Tibial nerve (tissue), 4 donors: ENCODE measurements around the gene MYBPC1. TPM values are rescaled to one million over a fixed set of nuclear protein-coding genes. Genes with fewer than 3 reads are reported as not detected.

Experiments
- DNase-seq, 2 donors: peaks; one replicate each; pipeline ENCODE4 v3.0.0-alpha.2; 2019; ENCODE audit warnings: low spot score in 2 of 2
- H3K27ac ChIP-seq, 4 donors: fragments of 200-600 bp; sonication (generic) in 3 of 4; one replicate each; pipeline ENCODE4 v1.5.1; 2017 to 2019; ENCODE audit warnings: mild to moderate bottlenecking in 1 of 4
- H3K27me3 ChIP-seq, 2 donors: fragments of 200-600 bp; sonication (generic) in 1 of 2; one replicate each; pipeline versions ENCODE4 v1.5.1 to v1.6.0; 2017 to 2019
- H3K36me3 ChIP-seq, 3 donors: fragments of 200-600 bp; sonication (generic); one replicate each; pipeline ENCODE4 v1.5.1; 2018 to 2019
- H3K4me1 ChIP-seq, 4 donors: fragments of 200-600 bp; sonication (generic) in 3 of 4; one replicate each; pipeline ENCODE4 v1.5.1; 2017 to 2019
- H3K4me3 ChIP-seq, 4 donors: fragments of 200-600 bp; sonication (generic) in 3 of 4; one replicate each; pipeline ENCODE4 v1.5.1; 2017 to 2019; ENCODE audit warnings: mild to moderate bottlenecking in 1 of 4, moderate library complexity in 1 of 4
- H3K9me3 ChIP-seq, 4 donors: fragments of 200-600 bp; sonication (generic) in 3 of 4; one replicate each; pipeline ENCODE4 v1.5.1; 2017 to 2019
- EP300 ChIP-seq, 2 donors: sonication (generic); formaldehyde crosslinking; IDR thresholded peaks; one replicate each; pipeline ENCODE4 v1.6.1; 2017; ENCODE audit warnings: antibody characterized with exemption in 2 of 2, mild to moderate bottlenecking in 1 of 2
- POLR2A ChIP-seq, 2 donors: fragments of 450-650 bp; IDR thresholded peaks; one replicate each; pipeline ENCODE4 v1.6.1; 2017; ENCODE audit warnings: antibody characterized with exemption in 2 of 2, mild to moderate bottlenecking in 2 of 2, moderate library complexity in 2 of 2
- WGBS, 2 donors: methylation state at CpG; one replicate each; pipeline ENCODE4 v1.1.5; 2018; 5-methylcytosine and 5-hydroxymethylcytosine counted together
- total RNA-seq, 4 donors: library from RNA; depleted of rRNA; stranded (reverse); fragments of >200 nt; gene quantifications; one replicate each; pipeline ENCODE4 v1.1.0, GENCODE V29; 2016
- TF ChIP-seq, protein P1 (sequence below), 5 experiments: fragments of 200-600 bp in 3 of 5; fragments of 450-650 bp in 2 of 5; sonication (generic) in 3 of 5; IDR thresholded peaks; one replicate each; pipeline ENCODE4 v1.5.1; 2016 to 2019; ENCODE audit warnings: antibody characterized with exemption in 5 of 5, mild to moderate bottlenecking in 3 of 5, moderate library complexity in 2 of 5

Gene MYBPC1
- total RNA-seq, 4 donors from 2014 or later: under 0.01 to 1.5 (median 0.60) TPM

DNA sequence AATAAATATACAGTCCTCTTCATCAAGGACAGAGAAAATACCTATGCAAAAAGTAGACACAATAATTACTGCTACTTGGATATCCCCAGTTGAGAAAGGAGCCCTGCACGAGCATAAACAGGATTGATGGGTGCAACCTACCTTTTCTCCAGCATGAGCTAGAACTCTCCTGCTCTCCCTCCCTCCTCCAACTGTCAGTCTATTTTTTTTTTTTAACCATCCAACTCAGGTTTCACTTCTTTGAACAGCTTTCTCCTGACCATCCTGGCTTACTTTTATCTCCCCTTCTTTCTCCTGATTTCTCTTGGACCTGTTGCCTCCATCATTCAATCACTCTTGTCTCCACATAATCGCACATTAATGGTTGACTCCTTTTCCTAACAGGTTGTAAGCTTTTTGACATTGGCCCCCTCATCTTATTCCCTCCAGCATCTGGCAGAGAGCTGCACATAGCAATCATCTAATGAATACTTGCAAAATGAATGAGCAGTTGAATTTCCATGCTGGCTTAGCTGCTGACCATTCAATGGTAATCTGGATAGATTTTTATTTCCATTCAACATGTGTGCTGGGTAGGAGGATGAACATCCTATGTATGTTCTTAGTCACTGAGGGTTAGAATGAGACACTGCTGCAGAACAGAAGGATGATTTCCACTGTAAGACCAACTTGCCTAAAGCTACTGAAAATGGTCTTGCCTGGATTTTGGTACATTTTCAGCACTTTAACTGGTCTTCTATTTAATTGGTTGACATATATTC lies 24.4 kb downstream of the MYBPC1 start:
- 86 to 88% methylated on average over 2 of the region's 2 CpGs for WGBS, 2 donors
- Histone ChIP-seq H3K9me3 (no peaks in the 10 kb centered on the region), H3K4me3 (no peak overlapping the region), H3K36me3 (no peaks in the 10 kb centered on the region), H3K27ac (peak overlapping the region in 1 of 4 donors; percentile 25), H3K4me1 (peaks cover 0 to 61% (median 18%) of the 10 kb centered on the region in 4 donors), H3K27me3 (peaks cover 0 to 2% of the 10 kb centered on the region in 2 donors)
- no peak for DNase-seq
- TF ChIP-seq, protein P1, sequence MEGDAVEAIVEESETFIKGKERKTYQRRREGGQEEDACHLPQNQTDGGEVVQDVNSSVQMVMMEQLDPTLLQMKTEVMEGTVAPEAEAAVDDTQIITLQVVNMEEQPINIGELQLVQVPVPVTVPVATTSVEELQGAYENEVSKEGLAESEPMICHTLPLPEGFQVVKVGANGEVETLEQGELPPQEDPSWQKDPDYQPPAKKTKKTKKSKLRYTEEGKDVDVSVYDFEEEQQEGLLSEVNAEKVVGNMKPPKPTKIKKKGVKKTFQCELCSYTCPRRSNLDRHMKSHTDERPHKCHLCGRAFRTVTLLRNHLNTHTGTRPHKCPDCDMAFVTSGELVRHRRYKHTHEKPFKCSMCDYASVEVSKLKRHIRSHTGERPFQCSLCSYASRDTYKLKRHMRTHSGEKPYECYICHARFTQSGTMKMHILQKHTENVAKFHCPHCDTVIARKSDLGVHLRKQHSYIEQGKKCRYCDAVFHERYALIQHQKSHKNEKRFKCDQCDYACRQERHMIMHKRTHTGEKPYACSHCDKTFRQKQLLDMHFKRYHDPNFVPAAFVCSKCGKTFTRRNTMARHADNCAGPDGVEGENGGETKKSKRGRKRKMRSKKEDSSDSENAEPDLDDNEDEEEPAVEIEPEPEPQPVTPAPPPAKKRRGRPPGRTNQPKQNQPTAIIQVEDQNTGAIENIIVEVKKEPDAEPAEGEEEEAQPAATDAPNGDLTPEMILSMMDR (IDR thresholded peaks at IDR 0.05): no peak
- TF ChIP-seq POLR2A (IDR thresholded peaks at IDR 0.05) (no peak), EP300 (IDR thresholded peaks at IDR 0.05) (no peak)

DNA sequence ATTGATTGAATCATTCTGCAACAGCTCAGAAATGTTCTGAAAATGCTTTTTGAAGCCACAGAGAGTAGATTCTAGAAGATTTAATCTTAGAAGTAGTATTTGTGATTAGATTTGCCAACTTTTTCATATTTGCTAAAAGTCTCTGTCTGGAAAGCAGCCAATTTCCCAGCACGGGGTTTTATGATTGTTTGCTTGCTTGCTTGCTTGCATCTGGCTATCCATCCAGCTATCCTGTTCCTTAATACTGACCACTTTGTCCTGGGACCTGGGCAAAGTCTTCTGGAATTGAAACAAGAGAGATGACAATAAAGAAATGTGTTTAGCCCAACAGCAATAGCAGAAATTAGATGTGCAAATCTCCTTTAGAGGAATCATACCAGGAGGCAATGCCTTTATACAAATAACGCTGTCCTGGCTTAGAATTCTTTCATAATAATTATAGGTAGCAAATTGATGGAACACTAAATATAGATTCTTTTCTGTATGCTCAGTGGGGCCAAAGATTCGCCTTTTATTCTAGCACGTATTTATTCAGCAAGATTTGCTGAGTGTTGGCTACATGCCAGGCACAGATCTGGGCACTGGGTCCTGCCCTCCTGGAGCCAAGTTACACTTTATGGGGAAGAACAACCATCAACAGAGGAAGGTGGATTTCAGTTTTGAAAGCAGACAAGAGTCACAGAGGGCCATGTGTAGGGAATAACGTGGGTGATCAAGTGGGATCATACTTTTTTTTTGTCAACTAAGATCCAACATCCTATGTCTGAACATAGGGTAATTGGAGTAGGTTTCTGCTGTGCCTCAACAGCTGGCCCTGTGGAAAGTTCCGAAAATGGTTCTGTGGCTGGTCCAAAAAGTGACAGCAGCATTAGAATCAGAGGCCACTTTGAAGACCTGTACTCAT lies 25.3 kb downstream of the MYBPC1 start:
- Histone ChIP-seq H3K27me3 (peaks cover 0 to 2% of the 10 kb centered on the region in 2 donors), H3K36me3 (no peaks in the 10 kb centered on the region), H3K9me3 (no peaks in the 10 kb centered on the region), H3K4me1 (peaks cover 0 to 52% (median 16%) of the 10 kb centered on the region in 4 donors), H3K27ac (peak overlapping the region in 1 of 4 donors; percentile 41), H3K4me3 (no peak overlapping the region)
- TF ChIP-seq, protein P1 (IDR thresholded peaks at IDR 0.05): no peak
- TF ChIP-seq POLR2A (IDR thresholded peaks at IDR 0.05) (no peak), EP300 (IDR thresholded peaks at IDR 0.05) (no peak)
- DNase-seq: no peak
- 49 to 56% methylated on average over 6 of the region's 6 CpGs for WGBS, 2 donors

DNA sequence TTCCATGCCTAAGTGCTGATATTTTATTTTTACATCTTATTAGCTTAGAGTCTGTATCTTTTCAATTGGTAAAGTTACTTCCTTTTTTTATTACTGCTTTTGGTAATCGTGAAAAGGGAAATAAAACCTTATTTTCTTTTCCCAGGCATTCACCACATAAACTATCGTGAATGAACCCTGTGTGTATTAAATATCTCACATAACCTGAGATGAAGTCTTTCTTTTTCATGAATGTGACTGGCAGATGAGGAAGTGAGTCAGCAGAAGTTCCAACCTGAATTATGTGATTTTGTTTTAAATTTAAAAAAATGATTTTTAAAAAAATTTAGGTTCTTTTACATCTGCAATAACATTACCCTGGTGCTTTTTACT lies 26.0 kb downstream of the MYBPC1 start:
- DNase-seq: no peak
- Histone ChIP-seq H3K27ac (peak overlapping the region in 1 of 4 donors; percentile 41), H3K9me3 (no peaks in the 10 kb centered on the region), H3K4me3 (no peak overlapping the region), H3K36me3 (no peaks in the 10 kb centered on the region), H3K4me1 (peaks cover 0 to 46% (median 14%) of the 10 kb centered on the region in 4 donors), H3K27me3 (peaks cover 0 to 2% of the 10 kb centered on the region in 2 donors)
- WGBS, 2 donors: 50 to 56% methylated on average over 2 of the region's 2 CpGs
- TF ChIP-seq POLR2A (IDR thresholded peaks at IDR 0.05): no peak
- TF ChIP-seq EP300 (IDR thresholded peaks at IDR 0.05): no peak
- TF ChIP-seq, protein P1 (IDR thresholded peaks at IDR 0.05): no peak

DNA sequence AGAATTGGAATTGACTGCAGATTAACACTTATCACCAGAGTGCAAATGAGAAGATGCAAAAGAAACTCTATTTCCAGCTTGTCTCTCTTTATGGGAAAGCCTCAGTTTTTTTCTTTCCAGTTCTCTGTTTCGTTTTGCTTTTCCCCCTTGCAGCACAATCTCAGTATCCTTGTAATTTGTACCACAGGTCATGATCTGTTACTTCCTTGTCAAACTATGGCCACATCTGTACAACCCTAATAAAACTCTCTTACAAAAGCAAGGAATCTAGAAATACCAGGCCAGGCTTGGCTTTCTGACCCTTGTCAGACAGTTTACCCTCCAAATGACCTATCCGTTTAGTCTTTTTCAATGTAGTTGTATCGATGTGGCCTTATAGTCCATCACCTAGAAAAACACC lies 33.9 kb downstream of the MYBPC1 start:
- WGBS, 2 donors: 55% methylated on average over 3 of the region's 3 CpGs
- Histone ChIP-seq H3K27ac (no peak overlapping the region), H3K9me3 (no peaks in the 10 kb centered on the region), H3K36me3 (no peaks in the 10 kb centered on the region), H3K27me3 (no peaks in the 10 kb centered on the region), H3K4me3 (no peak overlapping the region), H3K4me1 (no peaks in the 10 kb centered on the region)
- TF ChIP-seq EP300 (IDR thresholded peaks at IDR 0.05): no peak
- no peak for TF ChIP-seq POLR2A (IDR thresholded peaks at IDR 0.05)
- TF ChIP-seq, protein P1 (IDR thresholded peaks at IDR 0.05): no peak
- no peak for DNase-seq

- no peaks in the 10 kb centered on the region for H3K27me3 ChIP-seq
- H3K4me1 ChIP-seq: peaks cover 0 to 5% (median 0%) of the 10 kb centered on the region in 4 donors
- DNase-seq: no peak
- no peak overlapping the region for H3K4me3 ChIP-seq
- TF ChIP-seq, protein P1 (IDR thresholded peaks at IDR 0.05): no peak
- TF ChIP-seq POLR2A (IDR thresholded peaks at IDR 0.05): no peak
- no peak for TF ChIP-seq EP300 (IDR thresholded peaks at IDR 0.05)
- no peaks in the 10 kb centered on the region for H3K36me3 ChIP-seq
- H3K9me3 ChIP-seq: no peaks in the 10 kb centered on the region
- no peak overlapping the region for H3K27ac ChIP-seq
- WGBS, 2 donors: 78 to 83% methylated on average over 2 of the region's 2 CpGs
These were observed 40.0 kb downstream of the MYBPC1 start for GRCh38 chr12:101634724-101635123.
